B cell (primary cell): ENCODE measurements around the gene HMGA1. TPM values are rescaled to one million over a fixed set of nuclear protein-coding genes. Genes with fewer than 3 reads are reported as not detected.

Experiments
- ATAC-seq: fragments of 200-7000 bp; cut with Tn5 transposase; one replicate; pipeline ENCODE4 v1.10.0; 2021; ENCODE audit warnings: low read depth, mild to moderate bottlenecking, moderate number of reproducible peaks, moderate library complexity
- CTCF ChIA-PET: fragments of 350-600 bp; sonication (Branson Sonifier 250); formaldehyde crosslinking; loops from one replicate; lab custom pipeline; 2021; ENCODE audit warnings: antibody characterized with exemption, inconsistent platforms; lab: Charles Lee
- POLR2A ChIA-PET: fragments of 350-600 bp; sonication (Branson Sonifier 250); formaldehyde crosslinking; loops from one replicate; lab custom pipeline; 2021; ENCODE audit warnings: antibody characterized with exemption; lab: Charles Lee
- DNase-seq: peaks from one replicate; pipeline ENCODE4 v3.0.0; 2013
- H2AFZ ChIP-seq: 2 replicates; pipeline ENCODE4 v1.6.1; 2012; ENCODE audit warnings: mild to moderate bottlenecking, low read depth, low read length; ENCODE audit not compliant: insufficient read depth, poor library complexity, severe bottlenecking
- H3K27ac ChIP-seq, 2 donors: 1 replicate in 1 of 2; 2 replicates in 1 of 2; pipeline ENCODE4 v1.5.1; 2012 to 2013; ENCODE audit warnings: low read length in 2 of 2, mild to moderate bottlenecking in 2 of 2, moderate library complexity in 1 of 2
- H3K27me3 ChIP-seq, 4 experiments: fragments of 200-600 bp in 1 of 4; sonication (generic) in 1 of 4; replicated peaks in 1 of 4; 1 replicate in 2 of 4; 2 replicates in 2 of 4; pipeline versions ENCODE4 v1.6.1 to v1.7.0; 2013 to 2016; ENCODE audit warnings: low read length in 3 of 4, mild to moderate bottlenecking in 2 of 4, mixed read lengths in 1 of 4, moderate library complexity in 1 of 4; ENCODE audit not compliant: insufficient read depth in 4 of 4, control insufficient read depth in 3 of 4; ENCODE audit errors: control extremely low read depth in 1 of 4
- H3K36me3 ChIP-seq, 2 experiments: replicated peaks in 1 of 2; 1 replicate in 1 of 2; 2 replicates in 1 of 2; pipeline versions ENCODE4 v1.6.1 to v1.7.1; 2013; ENCODE audit warnings: low read length in 1 of 2; ENCODE audit not compliant: insufficient read depth in 2 of 2, control insufficient read depth in 1 of 2; ENCODE audit errors: control extremely low read depth in 1 of 2, extremely low read depth in 1 of 2
- H3K4me1 ChIP-seq, 2 donors: fragments of 200-600 bp in 1 of 2; sonication (generic) in 1 of 2; 1 replicate in 1 of 2; 2 replicates in 1 of 2; pipeline versions ENCODE4 v1.5.1 to v1.6.1; 2013 to 2017; ENCODE audit warnings: low read length in 2 of 2; ENCODE audit not compliant: control insufficient read depth in 2 of 2, insufficient read depth in 2 of 2
- H3K4me2 ChIP-seq: replicated peaks from 2 replicates; pipeline ENCODE3; 2012; ENCODE audit warnings: mild to moderate bottlenecking, low read depth, low read length; ENCODE audit not compliant: poor library complexity, severe bottlenecking
- H3K4me3 ChIP-seq, 5 experiments: fragments of 200-600 bp in 1 of 5; sonication (generic) in 1 of 5; 1 replicate in 3 of 5; 2 replicates in 2 of 5; pipeline versions ENCODE4 v1.5.1 to v1.7.0; 2011 to 2016; ENCODE audit warnings: low read length in 4 of 5, mild to moderate bottlenecking in 4 of 5, low read depth in 2 of 5, control low read depth in 1 of 5, moderate library complexity in 1 of 5; ENCODE audit not compliant: insufficient read depth in 1 of 5; ENCODE audit errors: control extremely low read depth in 1 of 5, extremely low read depth in 1 of 5
- H3K79me2 ChIP-seq: fragments of 200-600 bp; sonication (generic); one replicate; pipeline ENCODE4 v1.6.0; 2016; ENCODE audit warnings: low read length; ENCODE audit not compliant: control insufficient read depth, insufficient read depth
- H3K9ac ChIP-seq: fragments of 200-600 bp; sonication (generic); 2 replicates; pipeline ENCODE4 v1.6.1; 2017; ENCODE audit warnings: mild to moderate bottlenecking, low read length, moderate library complexity
- H3K9me3 ChIP-seq, 3 donors: one replicate each; pipeline versions ENCODE4 v1.6.1 to v1.7.1; 2013; ENCODE audit warnings: low read length in 2 of 3; ENCODE audit not compliant: control insufficient read depth in 2 of 3, insufficient read depth in 1 of 3; ENCODE audit errors: control extremely low read depth in 1 of 3
- H4K20me1 ChIP-seq: 2 replicates; pipeline ENCODE4 v1.6.0; 2012; ENCODE audit warnings: mild to moderate bottlenecking, low read length; ENCODE audit not compliant: insufficient read depth, control insufficient read depth, poor library complexity, severe bottlenecking
- H3K27ac Mint-ChIP-seq: one replicate; pipeline ENCODE4 v1.8.0; 2021; ENCODE audit warnings: mixed read lengths
- H3K27me3 Mint-ChIP-seq: one replicate; pipeline ENCODE4 v1.8.0; 2021; ENCODE audit warnings: mixed read lengths
- H3K4me1 Mint-ChIP-seq: one replicate; pipeline ENCODE4 v1.8.0; 2021; ENCODE audit warnings: mixed read lengths
- H3K4me3 Mint-ChIP-seq: one replicate; pipeline ENCODE4 v1.8.0; 2021; ENCODE audit warnings: mixed read lengths
- H3K9me3 Mint-ChIP-seq: one replicate; pipeline ENCODE4 v1.8.0; 2022; ENCODE audit warnings: mixed read lengths; ENCODE audit not compliant: insufficient read depth
- EZH2 ChIP-seq: IDR thresholded peaks from 2 replicates; pipeline ENCODE4 v1.6.1; 2012; ENCODE audit warnings: borderline replicate concordance, low read depth, mild to moderate bottlenecking, moderate library complexity, low read length; ENCODE audit not compliant: insufficient read depth, poor library complexity, severe bottlenecking
- WGBS: methylation state at CpG from one replicate; pipeline ENCODE4 v1.1.5; 2013; ENCODE audit warnings: missing lambda C conversion rate; ENCODE audit not compliant: insufficient coverage; 5-methylcytosine and 5-hydroxymethylcytosine counted together
- intact Hi-C: fragments of 100-400 bp; cut with micrococcal nuclease; formaldehyde crosslinking; loops from one replicate; pipeline ENCODE4 v1.10.0; 2022
- polyA plus RNA-seq: library from polyadenylated mRNA; depleted of rRNA; stranded (reverse); fragments of >200 nt; gene quantifications from 2 replicates; pipeline ENCODE4 v1.2.3, GENCODE V29; 2012
- total RNA-seq, 2 donors: library from RNA; stranded (reverse); fragments of 120-200 nt in 1 of 2; gene quantifications; 1 replicate in 1 of 2; 2 replicates in 1 of 2; pipeline versions ENCODE4 v1.2.3 to v1.2.4, GENCODE V29; 2013 to 2022
- TF ChIP-seq, protein P1 (sequence below): fragments of 200-600 bp; IDR thresholded peaks from one replicate; pipeline ENCODE4 v1.8.0; 2022; ENCODE audit warnings: antibody characterized with exemption, mild to moderate bottlenecking

HMGA1 gene
- total and polyA plus RNA-seq, 2 donors (not counting 1 experiment from before 2014, with no cell fraction given): 59.6 to 66.4 TPM

GRCh38 chr6:34189806-34190503 is 46.7 kb upstream of the HMGA1 start:
- Histone ChIP-seq H3K36me3 (no peaks in the 10 kb centered on the region), H3K4me1 (peaks cover 13 to 14% of the 10 kb centered on the region in 2 donors), H3K79me2 (no peaks in the 10 kb centered on the region), H3K27me3 (no peaks in the 10 kb centered on the region), H3K4me3 (no peak overlapping the region), H2AFZ (peak overlapping the region; percentile 52), H3K9me3 (no peaks in the 10 kb centered on the region), H3K27ac (peak overlapping the region; percentile 18 to 43), H3K9ac (no peak overlapping the region), H4K20me1 (no peaks in the 10 kb centered on the region), H3K4me2 (peak overlapping the region; percentile 20)
- WGBS: 54% methylated on average over 10 of the region's 12 CpGs
- Mint-ChIP-seq H3K9me3 (no peaks in the 10 kb centered on the region), H3K4me1 (peaks cover 13% of the 10 kb centered on the region), H3K4me3 (no peak overlapping the region), H3K27me3 (no peaks in the 10 kb centered on the region), H3K27ac (peak overlapping the region; percentile 85)
- intact Hi-C loops: loop anchor here (1.0 to 10.0 kb wide), 2 partner anchors 26 to 335 kb away; no protein-coding TSS in a partner anchor
- peak; percentile 84 for DNase-seq
- POLR2A ChIA-PET: interaction anchor here (1.0 to 1.7 kb wide), 4 partner anchors 26 to 58 kb away, joined by 3 to 7 read pairs (median 4); partner anchors contain the start of genes HMGA1 and SMIM29
- TF ChIP-seq, protein P1, sequence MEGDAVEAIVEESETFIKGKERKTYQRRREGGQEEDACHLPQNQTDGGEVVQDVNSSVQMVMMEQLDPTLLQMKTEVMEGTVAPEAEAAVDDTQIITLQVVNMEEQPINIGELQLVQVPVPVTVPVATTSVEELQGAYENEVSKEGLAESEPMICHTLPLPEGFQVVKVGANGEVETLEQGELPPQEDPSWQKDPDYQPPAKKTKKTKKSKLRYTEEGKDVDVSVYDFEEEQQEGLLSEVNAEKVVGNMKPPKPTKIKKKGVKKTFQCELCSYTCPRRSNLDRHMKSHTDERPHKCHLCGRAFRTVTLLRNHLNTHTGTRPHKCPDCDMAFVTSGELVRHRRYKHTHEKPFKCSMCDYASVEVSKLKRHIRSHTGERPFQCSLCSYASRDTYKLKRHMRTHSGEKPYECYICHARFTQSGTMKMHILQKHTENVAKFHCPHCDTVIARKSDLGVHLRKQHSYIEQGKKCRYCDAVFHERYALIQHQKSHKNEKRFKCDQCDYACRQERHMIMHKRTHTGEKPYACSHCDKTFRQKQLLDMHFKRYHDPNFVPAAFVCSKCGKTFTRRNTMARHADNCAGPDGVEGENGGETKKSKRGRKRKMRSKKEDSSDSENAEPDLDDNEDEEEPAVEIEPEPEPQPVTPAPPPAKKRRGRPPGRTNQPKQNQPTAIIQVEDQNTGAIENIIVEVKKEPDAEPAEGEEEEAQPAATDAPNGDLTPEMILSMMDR: peak; percentile 19
- no peak for TF ChIP-seq EZH2
- CTCF ChIA-PET: interaction anchor here (0.7 to 3.6 kb wide), 19 partner anchors 8 to 950 kb away, joined by 3 to 41 read pairs (median 4); partner anchors contain the start of genes HMGA1 and RPS10
- ATAC-seq: peak; percentile 97
